ENCODE results near the gene OR10G3. TPM values are rescaled to one million over a fixed set of nuclear protein-coding genes. Genes with fewer than 3 reads are reported as not detected.

OR10G3 gene
- total RNA-seq, 1 donor from 2014 or later = not detected

GRCh38 chr14:21533294-21533693, 46.6 kb downstream of the OR10G3 start:
- H3K4me3 ChIP-seq (ENCODE audit: low read depth, low read length) = no peak overlapping the region
- no peaks in the 10 kb centered on the region for H3K36me3 ChIP-seq (ENCODE audit: control insufficient read depth, insufficient read depth, low read length)
- no peak for TF ChIP-seq CTCF (IDR thresholded peaks at IDR 0.05; ENCODE audit: insufficient read depth, low read length, poor library complexity, severe bottlenecking)
- DNase-seq (ENCODE audit: low read depth) = no peak
- peaks cover 22% of the 10 kb centered on the region for H3K27me3 ChIP-seq (ENCODE audit: control insufficient read depth, insufficient read depth, low read length)

- DNase-seq (ENCODE audit: low read depth) = no peak
- Histone ChIP-seq H3K27me3 (ENCODE audit: control insufficient read depth, insufficient read depth, low read length) (peaks cover 1% of the 10 kb centered on the region), H3K4me3 (ENCODE audit: low read depth, low read length) (no peak overlapping the region), H3K36me3 (ENCODE audit: control insufficient read depth, insufficient read depth, low read length) (peaks cover 1% of the 10 kb centered on the region)
- no peak for TF ChIP-seq CTCF (IDR thresholded peaks at IDR 0.05; ENCODE audit: insufficient read depth, low read length, poor library complexity, severe bottlenecking)
These were observed 50.4 kb downstream of the OR10G3 start for GRCh38 chr14:21529515-21529914.

- no peaks in the 10 kb centered on the region for H3K27me3 ChIP-seq (ENCODE audit: control insufficient read depth, insufficient read depth, low read length)
- no peak for TF ChIP-seq CTCF (IDR thresholded peaks at IDR 0.05; ENCODE audit: insufficient read depth, low read length, poor library complexity, severe bottlenecking)
- DNase-seq (ENCODE audit: low read depth) = no peak
- no peak overlapping the region for H3K4me3 ChIP-seq (ENCODE audit: low read depth, low read length)
- H3K36me3 ChIP-seq (ENCODE audit: control insufficient read depth, insufficient read depth, low read length) = peaks cover 1% of the 10 kb centered on the region
These were observed 51.2 kb downstream of the OR10G3 start for GRCh38 chr14:21528381-21529348.

- H3K4me3 ChIP-seq (ENCODE audit: low read depth, low read length) = no peak overlapping the region
- H3K27me3 ChIP-seq (ENCODE audit: control insufficient read depth, insufficient read depth, low read length) = no peaks in the 10 kb centered on the region
- DNase-seq (ENCODE audit: low read depth) = no peak
- no peak for TF ChIP-seq CTCF (IDR thresholded peaks at IDR 0.05; ENCODE audit: insufficient read depth, low read length, poor library complexity, severe bottlenecking)
- H3K36me3 ChIP-seq (ENCODE audit: control insufficient read depth, insufficient read depth, low read length) = peaks cover 1% of the 10 kb centered on the region
These were observed 52.6 kb downstream of the OR10G3 start for GRCh38 chr14:21527318-21527679.

- no peak for TF ChIP-seq CTCF (IDR thresholded peaks at IDR 0.05; ENCODE audit: insufficient read depth, low read length, poor library complexity, severe bottlenecking)
- H3K27me3 ChIP-seq (ENCODE audit: control insufficient read depth, insufficient read depth, low read length) = no peaks in the 10 kb centered on the region
- H3K36me3 ChIP-seq (ENCODE audit: control insufficient read depth, insufficient read depth, low read length) = peaks cover 1% of the 10 kb centered on the region
- no peak for DNase-seq (ENCODE audit: low read depth)
- peak overlapping the region; percentile 90 for H3K4me3 ChIP-seq (ENCODE audit: low read depth, low read length)
These were observed 53.1 kb downstream of the OR10G3 start for GRCh38 chr14:21526672-21527317.

Measured in kidney epithelial cell (primary cell).